Left ventricle myocardium inferior (tissue), 1 donor: Measurements from ENCODE around the gene EHD1. TPM values are rescaled to one million over a fixed set of nuclear protein-coding genes. Genes with fewer than 3 reads are reported as not detected.

Experiments used
- DNase-seq: peaks from one replicate; pipeline ENCODE4 v3.0.0-alpha.2; 2020
- H3K27ac ChIP-seq: fragments of 200-600 bp; replicated peaks from 2 replicates; pipeline ENCODE4 v1.8.0; 2021
- H3K27me3 ChIP-seq: fragments of 200-600 bp; 2 replicates; pipeline ENCODE4 v1.8.0; 2021; ENCODE audit warnings: low read depth
- H3K36me3 ChIP-seq: fragments of 200-600 bp; 2 replicates; pipeline ENCODE4 v1.8.0; 2021
- H3K4me1 ChIP-seq: fragments of 200-600 bp; 2 replicates; pipeline ENCODE4 v1.8.0; 2021
- H3K4me3 ChIP-seq: fragments of 200-600 bp; 2 replicates; pipeline ENCODE4 v1.8.0; 2021; ENCODE audit warnings: mild to moderate bottlenecking, moderate library complexity
- H3K9me3 ChIP-seq: fragments of 200-600 bp; replicated peaks from 2 replicates; pipeline ENCODE4 v1.8.0; 2021
- CTCF ChIP-seq: fragments of 200-600 bp; IDR thresholded peaks from 2 replicates; pipeline ENCODE4 v1.8.0; 2021; ENCODE audit warnings: antibody characterized with exemption, mild to moderate bottlenecking, borderline replicate concordance
- intact Hi-C: fragments of 100-400 bp; cut with micrococcal nuclease; formaldehyde crosslinking; loops from one replicate; pipeline ENCODE4 v1.11.0; 2022
- total RNA-seq: library from RNA; stranded (reverse); fragmentation: NEBNext Ultra II Directional; extraction: Animal tissue kit (Norgen Biotek cat#: 25700); gene quantifications from one replicate; pipeline ENCODE4 v1.2.1, GENCODE V29; 2021
- donor health status: DM: no; HTN: yes; CAD: no; lungs with severe emphysema.

EHD1 gene
- total RNA-seq, 1 donor from 2014 or later: 40.3 TPM

DNA sequence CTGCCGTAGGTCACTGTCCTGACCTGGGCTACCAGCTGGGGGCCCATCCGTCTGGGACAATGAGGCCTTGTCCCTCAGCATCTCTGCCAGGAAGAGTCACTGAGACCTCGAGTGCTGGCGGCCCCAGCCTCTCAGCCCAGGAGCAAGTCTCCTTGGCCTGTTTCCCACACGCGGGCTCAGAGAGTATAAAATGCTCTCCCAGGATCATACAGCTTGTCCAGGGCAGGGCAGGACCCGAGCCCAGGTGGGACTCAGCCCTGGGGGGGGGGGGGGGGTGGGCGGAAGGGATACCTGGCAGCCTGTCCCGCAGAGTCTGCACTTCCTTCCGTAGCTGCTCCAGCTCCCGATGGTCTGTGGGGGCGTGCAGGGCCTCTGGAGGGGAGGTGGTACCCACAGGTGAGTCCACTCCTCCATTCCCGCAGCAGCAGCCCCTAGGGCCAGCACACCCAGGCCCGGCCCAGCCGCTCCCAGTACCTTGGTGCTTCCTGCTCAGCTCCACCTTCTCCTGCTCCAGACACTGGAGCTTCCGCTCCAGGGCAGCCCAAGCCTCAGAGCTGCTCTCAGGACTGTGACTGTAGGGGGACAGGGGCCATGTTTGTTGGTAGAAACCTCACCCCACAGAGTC is 41.9 kb downstream of the EHD1 start:
- TF ChIP-seq CTCF: no peak
- Histone ChIP-seq H3K4me1 (no peaks in the 10 kb centered on the region), H3K4me3 (no peak overlapping the region), H3K27ac (no peak overlapping the region), H3K36me3 (no peaks in the 10 kb centered on the region), H3K9me3 (no peaks in the 10 kb centered on the region), H3K27me3 (no peaks in the 10 kb centered on the region)
- no peak for DNase-seq
- intact Hi-C loops: no loop called here

DNA sequence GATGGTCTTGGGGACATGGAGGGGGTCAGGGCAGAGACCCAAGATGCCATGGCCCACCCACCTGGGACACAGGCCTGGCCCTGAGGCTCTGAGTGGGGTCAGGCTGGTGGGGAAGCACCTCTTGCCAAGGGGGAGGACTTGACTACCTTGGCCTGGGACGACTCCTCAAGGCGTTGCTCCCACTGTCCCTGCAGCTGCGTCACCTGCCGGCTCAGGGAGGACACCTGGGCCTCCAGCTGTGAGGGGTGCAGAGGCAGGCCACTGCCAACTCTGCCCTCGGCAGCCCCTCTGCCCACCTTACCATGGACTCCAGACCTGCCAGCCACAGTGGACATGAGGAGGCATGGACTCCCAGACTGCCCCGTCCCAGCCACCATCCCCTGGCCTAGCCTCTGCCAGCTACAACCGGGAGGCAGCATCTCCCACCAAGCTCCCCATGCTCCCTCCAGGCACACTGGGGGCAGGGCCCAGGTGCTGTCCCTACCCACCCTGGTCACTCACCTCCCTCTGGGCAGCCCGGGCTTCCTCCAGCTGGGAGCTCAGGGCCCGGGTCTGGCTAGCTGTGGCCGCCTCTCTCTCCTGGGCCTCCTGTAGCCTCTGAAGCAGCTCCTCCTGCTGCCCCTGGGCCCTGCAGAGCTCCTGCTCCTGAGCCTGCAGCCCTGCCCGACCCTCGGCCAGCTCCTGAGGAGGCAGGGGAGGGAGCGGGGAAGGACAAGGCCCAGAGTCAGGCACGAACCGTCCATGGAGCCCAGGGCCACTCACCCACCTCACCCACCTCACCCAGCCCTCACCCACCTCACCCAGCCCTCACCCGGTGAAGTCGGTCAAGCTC is 42.6 kb downstream of the EHD1 start:
- DNase-seq: no peak
- intact Hi-C loops: no loop called here
- no peak for TF ChIP-seq CTCF
- no peaks in the 10 kb centered on the region for H3K27me3 ChIP-seq
- H3K36me3 ChIP-seq: no peaks in the 10 kb centered on the region
- H3K9me3 ChIP-seq: no peaks in the 10 kb centered on the region
- no peak overlapping the region for H3K27ac ChIP-seq
- no peaks in the 10 kb centered on the region for H3K4me1 ChIP-seq
- no peak overlapping the region for H3K4me3 ChIP-seq

GRCh38 chr11:64834723-64835615 is 43.5 kb downstream of the EHD1 start:
- no peak overlapping the region for H3K4me3 ChIP-seq
- DNase-seq: no peak
- intact Hi-C loops: no loop called here
- no peak overlapping the region for H3K27ac ChIP-seq
- no peak for TF ChIP-seq CTCF
- no peaks in the 10 kb centered on the region for H3K9me3 ChIP-seq
- H3K36me3 ChIP-seq: no peaks in the 10 kb centered on the region
- H3K27me3 ChIP-seq: no peaks in the 10 kb centered on the region
- no peaks in the 10 kb centered on the region for H3K4me1 ChIP-seq

DNA sequence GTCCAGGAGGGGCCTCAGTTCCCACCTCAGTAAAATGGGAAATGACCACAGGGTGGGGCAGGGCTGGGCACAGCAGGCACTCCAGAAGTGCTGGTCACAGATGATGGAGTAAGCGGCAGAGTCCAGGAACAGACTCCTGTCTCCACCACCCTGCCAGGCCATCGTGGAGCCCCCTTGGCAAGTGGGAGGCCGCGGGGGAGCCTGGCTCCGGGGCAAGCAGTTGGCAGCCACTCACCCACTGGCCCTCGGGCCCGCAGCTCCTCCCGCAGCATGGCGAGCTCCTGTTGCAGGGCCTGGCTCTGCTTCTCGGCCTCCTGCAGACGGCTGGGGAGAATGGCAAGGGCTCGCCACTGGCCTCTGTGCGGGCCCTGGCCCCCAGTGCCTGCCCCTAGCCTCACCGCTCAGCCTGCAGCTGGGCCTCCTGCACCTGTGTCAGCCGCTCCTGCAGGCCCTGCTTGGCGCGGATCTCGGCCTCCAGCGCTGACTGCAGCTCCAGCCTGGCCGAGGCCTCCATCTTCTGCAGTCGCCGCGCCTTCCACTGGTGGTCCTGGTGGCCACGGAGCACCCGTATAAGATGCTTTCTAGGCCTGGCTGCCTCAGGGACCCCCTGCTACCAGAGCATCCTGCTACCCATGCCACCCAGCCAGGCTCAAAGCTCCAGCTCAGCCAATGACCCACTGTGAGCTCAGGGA is 44.2 kb downstream of the EHD1 start:
- no peaks in the 10 kb centered on the region for H3K4me1 ChIP-seq
- H3K36me3 ChIP-seq: no peaks in the 10 kb centered on the region
- H3K9me3 ChIP-seq: no peaks in the 10 kb centered on the region
- intact Hi-C loops: no loop called here
- no peak for TF ChIP-seq CTCF
- H3K4me3 ChIP-seq: no peak overlapping the region
- H3K27me3 ChIP-seq: no peaks in the 10 kb centered on the region
- DNase-seq: no peak
- H3K27ac ChIP-seq: no peak overlapping the region

GRCh38 chr11:64833509-64833908 is 44.9 kb downstream of the EHD1 start:
- no peaks in the 10 kb centered on the region for H3K36me3 ChIP-seq
- DNase-seq: no peak
- no peak overlapping the region for H3K27ac ChIP-seq
- no peaks in the 10 kb centered on the region for H3K27me3 ChIP-seq
- H3K9me3 ChIP-seq: no peaks in the 10 kb centered on the region
- no peaks in the 10 kb centered on the region for H3K4me1 ChIP-seq
- TF ChIP-seq CTCF: no peak
- intact Hi-C loops: no loop called here
- H3K4me3 ChIP-seq: no peak overlapping the region
